NCI-H146 (cell line): ENCODE measurements around the gene OR6Y1.

ENCODE experiments used
- DNase-seq: peaks from one replicate; lab custom pipeline; 2025; lab: John Stamatoyannopoulos, UW

OR6Y1 gene

GRCh38 chr1:158554352-158554751, at the start of gene OR6Y1:
Gene OR6Y1, minus strand, starts transcription at chr1:158554405. Its CDS starts 6,300 bp downstream, at chr1:158548105.
- DNase-seq: no peak

- DNase-seq: no peak
Observed at GRCh38 chr1:158600735-158601134, 46.5 kb upstream of the OR6Y1 start.

GRCh38 chr1:158586942-158587341, 32.7 kb upstream of the OR6Y1 start:
- DNase-seq: no peak

- no peak for DNase-seq
Observed at GRCh38 chr1:158583962-158584361, 29.8 kb upstream of the OR6Y1 start.

GRCh38 chr1:158579733-158580132, 25.5 kb upstream of the OR6Y1 start, which contains the start of gene OR10X1:
Gene OR10X1, minus strand, starts transcription at chr1:158579899. Its CDS starts 0 bp downstream, at chr1:158579899.
- DNase-seq: no peak

- no peak for DNase-seq
Observed at GRCh38 chr1:158577561-158577960, 23.4 kb upstream of the OR6Y1 start.

GRCh38 chr1:158572226-158572625, 18.0 kb upstream of the OR6Y1 start:
- DNase-seq: no peak

- no peak for DNase-seq
Observed at GRCh38 chr1:158570480-158570879, 16.3 kb upstream of the OR6Y1 start, which contains the start of gene OR6P1. Gene OR6P1, minus strand, starts transcription at chr1:158570580. Its CDS starts 6,976 bp downstream, at chr1:158563604.

GRCh38 chr1:158564608-158565007, 10.4 kb upstream of the OR6Y1 start:
- no peak for DNase-seq

- no peak for DNase-seq
Observed at GRCh38 chr1:158563853-158564252, 9.6 kb upstream of the OR6Y1 start.

- no peak for DNase-seq
Observed at GRCh38 chr1:158559696-158560095, 5.5 kb upstream of the OR6Y1 start.

GRCh38 chr1:158552296-158552695, 1.9 kb downstream of the OR6Y1 start:
- DNase-seq: no peak

- DNase-seq: no peak
Observed at GRCh38 chr1:158547533-158547932, 6.7 kb downstream of the OR6Y1 start.

- DNase-seq: no peak
Observed at GRCh38 chr1:158537609-158538008, 16.6 kb downstream of the OR6Y1 start.

- DNase-seq: no peak
Observed at GRCh38 chr1:158534496-158534895, 19.7 kb downstream of the OR6Y1 start.

GRCh38 chr1:158527190-158527815, 26.9 kb downstream of the OR6Y1 start:
- no peak for DNase-seq

- DNase-seq: no peak
Observed at GRCh38 chr1:158521666-158522058, 32.5 kb downstream of the OR6Y1 start.

- no peak for DNase-seq
Observed at GRCh38 chr1:158520955-158521665, 33.1 kb downstream of the OR6Y1 start.

- no peak for DNase-seq
Observed at GRCh38 chr1:158520021-158520420, 34.2 kb downstream of the OR6Y1 start.

GRCh38 chr1:158516966-158517365, 37.2 kb downstream of the OR6Y1 start:
- DNase-seq: no peak

GRCh38 chr1:158509471-158510156, 44.6 kb downstream of the OR6Y1 start:
- DNase-seq: no peak

GRCh38 chr1:158507511-158507910, 46.7 kb downstream of the OR6Y1 start:
- DNase-seq: no peak
